ELF-1 (cell line): ENCODE measurements around the gene COL15A1.
A peak's percentile ranks its signal among the peaks of the same experiment; 100 is the strongest.

ENCODE experiments used
- DNase-seq: peaks from one replicate; pipeline ENCODE4 v3.0.0-alpha.2; 2016; ENCODE audit warnings: low read depth, low spot score

The COL15A1 gene

DNA sequence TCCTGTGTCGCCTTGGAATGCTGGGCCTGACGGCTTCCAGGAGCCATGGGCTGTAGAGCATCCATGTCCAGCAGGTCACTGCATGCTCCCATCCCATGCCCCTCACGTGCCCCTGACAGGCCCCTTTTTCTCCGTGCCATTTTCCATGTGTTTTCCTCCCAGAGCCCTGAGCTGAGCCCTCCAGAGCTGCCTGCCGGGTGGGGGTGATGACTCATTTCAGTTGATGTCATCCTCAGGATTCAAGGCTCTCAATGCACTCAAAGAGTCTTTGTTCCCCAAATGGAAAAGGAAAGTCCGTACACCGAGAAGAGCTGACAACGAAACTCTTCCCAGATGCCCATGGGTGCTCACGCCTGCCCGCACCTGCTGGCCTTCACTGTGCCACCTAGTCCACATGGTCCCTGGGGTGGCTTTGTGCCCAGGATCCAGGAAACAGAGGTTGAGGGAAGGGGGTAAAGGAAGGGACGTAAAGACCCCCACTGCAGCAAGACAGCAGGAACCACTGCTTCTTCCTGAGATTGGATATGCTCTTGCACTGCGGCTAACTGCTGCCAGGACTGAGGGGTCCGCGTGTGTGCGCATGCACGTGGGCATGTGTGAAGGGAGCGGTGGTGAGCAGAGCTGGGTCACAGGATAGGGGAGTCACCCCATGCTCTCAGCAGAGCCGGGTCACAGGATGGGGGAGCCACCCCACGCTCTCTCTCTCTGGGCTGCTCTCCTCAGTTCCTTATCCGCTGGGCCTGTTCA, 27.6 kb downstream of the COL15A1 start:
- DNase-seq, result peak; percentile 71

DNA sequence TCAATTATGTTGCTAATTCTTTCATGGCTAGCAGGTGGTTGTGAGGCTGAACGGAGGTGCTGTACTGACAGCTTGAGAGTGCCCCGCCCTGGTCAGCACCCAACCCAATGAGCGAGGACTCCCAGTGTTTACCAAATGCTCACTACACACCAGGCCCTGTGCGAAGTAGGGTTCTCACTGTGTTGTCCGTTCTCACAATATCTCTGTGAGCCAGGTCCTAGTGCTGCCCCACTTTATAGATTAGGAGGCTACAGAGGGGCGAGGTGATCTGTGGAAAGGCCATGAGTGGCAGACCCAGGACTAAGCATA, 28.2 kb downstream of the COL15A1 start:
- no peak for DNase-seq

DNA sequence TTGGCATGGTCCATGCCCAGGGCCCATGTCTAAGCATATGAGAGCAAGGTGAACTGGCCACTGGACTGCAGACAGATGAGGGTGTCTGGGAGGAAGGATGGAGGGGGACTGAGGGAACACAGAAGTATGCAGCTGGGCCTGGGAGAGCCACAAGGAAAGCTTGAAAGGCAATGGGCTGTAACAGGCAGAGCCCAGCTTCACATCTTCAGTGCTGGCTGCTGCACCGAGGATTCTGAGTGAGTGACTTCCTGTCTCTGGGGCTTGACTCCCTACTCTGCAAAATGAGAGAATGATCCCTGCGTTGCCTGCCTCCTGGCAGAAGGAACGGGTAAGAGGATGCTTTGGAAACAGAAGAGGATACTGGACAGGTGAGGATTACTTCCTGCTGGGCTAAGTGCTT, 29.0 kb downstream of the COL15A1 start:
- no peak for DNase-seq

DNA sequence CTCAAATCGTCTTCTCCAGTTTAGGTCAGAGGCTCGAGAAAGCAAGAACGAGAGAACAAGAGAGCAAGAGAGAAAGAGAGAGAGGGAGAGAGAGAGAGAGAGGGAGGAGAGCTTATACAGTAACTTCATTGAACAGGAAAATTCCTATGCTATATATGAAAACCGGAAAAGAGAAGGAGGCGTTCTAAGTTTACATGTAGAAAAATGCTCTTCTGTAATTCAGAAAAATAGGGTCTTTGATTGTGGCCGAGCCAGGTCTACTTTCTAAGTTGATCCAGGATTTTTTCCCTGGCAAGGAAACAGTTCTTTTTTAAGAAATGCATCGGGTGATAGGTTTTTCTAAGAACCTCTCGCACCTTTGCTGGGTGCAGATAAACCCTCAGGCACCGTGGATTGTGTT, 29.5 kb downstream of the COL15A1 start:
- DNase-seq, result no peak

GRCh38 chr9:98973576-98973975, 29.9 kb downstream of the COL15A1 start:
- DNase-seq, result no peak

DNA sequence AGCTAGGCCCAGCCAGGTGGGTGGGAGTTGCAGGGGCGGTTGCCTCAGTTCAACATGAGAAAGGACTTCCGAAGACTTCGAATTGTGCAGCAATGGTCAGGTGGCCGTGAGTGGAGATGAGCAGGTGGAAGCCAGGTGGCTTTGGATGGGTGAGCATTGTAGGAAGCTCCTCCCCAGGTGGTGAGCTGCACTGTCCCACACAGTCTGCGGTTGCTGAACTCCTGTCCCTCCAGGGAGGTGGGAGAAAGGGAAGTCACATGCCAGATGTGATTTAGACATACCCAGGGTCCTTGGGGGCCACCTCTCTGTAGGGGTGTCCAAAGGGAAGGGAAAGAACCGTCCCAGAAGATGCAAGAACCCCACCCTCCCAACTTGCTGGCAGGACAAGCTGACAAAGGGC, 30.4 kb downstream of the COL15A1 start:
- DNase-seq, result no peak

GRCh38 chr9:98974554-98974953, 30.8 kb downstream of the COL15A1 start:
- no peak for DNase-seq

DNA sequence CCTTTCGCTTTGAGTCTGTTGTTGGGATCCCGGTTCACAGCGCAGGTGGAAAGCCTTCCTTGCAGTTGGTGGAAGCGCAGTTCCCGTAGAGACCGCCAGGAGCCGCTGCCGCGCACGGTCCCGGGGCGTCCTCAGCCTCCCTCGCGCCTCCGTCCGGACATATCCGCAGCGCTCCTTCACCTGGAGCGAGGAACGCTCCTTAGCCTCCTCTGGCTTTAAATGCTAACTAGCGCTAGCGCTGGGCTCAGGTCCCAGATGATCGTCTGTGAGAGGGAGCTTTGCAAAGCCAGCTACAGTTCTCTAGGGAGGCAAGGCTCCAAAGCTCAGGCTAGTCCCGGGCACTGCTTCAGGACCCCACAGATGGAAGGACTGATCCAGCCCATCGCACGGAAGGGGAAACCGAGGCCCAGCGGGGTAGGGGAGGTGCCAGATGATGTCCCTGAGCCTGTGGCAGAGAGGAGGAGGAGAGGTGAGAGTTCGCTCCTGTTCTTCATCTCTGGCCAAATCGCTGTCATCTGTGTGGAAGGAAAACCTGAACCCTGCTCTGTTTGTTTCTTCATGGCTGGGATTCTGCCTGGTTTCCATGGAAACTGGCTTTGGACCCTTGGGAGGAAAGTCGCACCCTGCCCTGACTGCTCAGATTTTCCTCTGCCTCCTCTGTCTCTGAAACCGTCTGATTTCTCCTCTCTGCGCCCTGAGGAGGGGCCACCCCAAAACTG, 31.4 kb downstream of the COL15A1 start:
- peak; percentile 93 for DNase-seq

DNA sequence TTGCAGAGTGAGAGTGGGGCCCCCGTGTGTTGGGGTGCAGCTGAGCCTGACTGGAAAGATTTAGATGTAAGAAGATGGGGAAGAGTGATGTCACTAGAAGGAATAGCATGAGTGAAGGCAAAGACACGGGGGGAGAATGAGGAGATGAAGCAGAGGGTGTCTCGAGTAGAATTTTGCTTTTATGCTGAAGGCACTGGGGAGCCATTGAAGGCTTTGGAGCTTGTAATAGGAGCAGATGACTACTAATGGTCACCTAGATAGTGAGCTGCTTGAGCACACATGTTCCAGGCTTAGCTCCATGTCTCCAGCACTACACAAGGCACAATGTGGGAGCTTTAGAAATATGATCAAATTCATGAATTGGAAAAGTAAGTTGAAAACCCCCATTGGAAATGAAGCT, 32.1 kb downstream of the COL15A1 start:
- no peak for DNase-seq

GRCh38 chr9:98977246-98977714, 33.6 kb downstream of the COL15A1 start:
- no peak for DNase-seq

- DNase-seq, result no peak
These were observed 34.1 kb downstream of the COL15A1 start for GRCh38 chr9:98977813-98978212.

DNA sequence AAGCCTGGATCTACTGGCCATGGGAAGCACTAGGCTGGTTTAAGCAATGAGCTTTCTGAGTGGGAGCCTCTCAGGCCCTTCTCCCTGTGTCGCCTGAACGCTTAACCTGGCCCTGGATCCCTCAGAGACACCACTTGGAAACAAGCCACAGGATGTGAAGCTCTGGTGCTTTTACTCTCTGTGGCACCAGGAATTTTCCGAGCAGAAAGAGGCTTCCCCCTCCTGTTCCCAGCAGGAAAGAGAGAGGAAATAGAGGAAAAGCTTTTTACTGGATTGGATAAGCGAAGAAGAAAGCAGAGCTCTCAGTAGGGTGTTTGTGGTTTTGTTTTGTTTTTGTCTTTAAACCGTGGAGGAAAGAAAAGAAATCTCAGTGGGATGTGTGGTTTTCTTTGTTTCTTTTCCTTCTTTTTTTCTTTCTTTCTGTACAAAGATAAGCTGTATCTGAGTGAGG, 34.5 kb downstream of the COL15A1 start:
- peak; percentile 23 for DNase-seq

- DNase-seq, result no peak
These were observed 36.6 kb downstream of the COL15A1 start for GRCh38 chr9:98980291-98980690.

- DNase-seq, result no peak
These were observed 39.9 kb downstream of the COL15A1 start for GRCh38 chr9:98983295-98984268.

GRCh38 chr9:98985596-98985995, 41.9 kb downstream of the COL15A1 start:
- no peak for DNase-seq

- no peak for DNase-seq
These were observed 43.4 kb downstream of the COL15A1 start for GRCh38 chr9:98986866-98987651.

DNA sequence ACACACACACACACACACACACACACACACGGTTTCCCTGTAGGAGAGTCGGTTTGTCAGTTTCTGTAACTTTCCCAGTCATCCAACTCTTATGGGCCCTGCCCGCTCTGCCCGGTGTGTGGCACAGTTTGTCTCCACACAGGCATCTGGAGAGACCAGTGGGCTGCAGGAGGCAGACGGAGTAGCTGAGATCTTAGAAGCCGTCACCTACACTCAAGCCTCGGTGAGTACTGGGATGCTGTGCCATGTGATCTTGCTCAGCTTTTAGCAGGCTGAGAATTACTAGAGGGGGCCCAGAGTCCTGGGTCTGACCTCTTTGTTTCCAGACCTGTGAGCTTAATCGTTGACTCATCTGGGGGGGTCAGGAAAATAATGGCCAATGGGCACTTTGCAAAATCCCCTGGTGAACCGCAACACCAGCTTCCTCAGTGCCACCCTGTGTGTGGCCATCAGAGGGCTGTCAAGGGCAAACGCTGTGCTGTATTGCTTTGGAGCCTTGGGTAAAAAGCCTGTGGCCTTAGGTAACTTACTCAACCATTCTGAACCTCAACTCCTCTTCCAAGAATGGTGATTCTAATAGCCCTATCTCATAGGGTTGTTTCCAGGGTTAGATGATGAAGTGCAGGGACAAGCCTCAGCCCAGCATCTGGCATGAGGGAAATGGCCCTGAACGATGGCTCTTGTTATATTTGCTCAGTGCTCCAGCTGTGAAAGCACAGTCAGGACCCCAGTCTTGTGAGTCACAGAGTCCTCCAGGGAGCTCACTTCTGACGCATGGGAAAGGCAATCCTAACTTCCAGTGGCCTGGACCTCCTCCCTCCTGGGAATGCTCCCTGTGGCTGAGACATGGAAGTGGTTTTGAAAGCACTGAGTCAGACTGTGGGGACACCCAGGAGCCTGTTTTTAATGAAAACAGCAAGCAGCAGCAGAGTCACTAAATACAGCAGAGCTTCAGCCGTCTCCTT, 45.6 kb downstream of the COL15A1 start:
- DNase-seq, result peak; percentile 46

DNA sequence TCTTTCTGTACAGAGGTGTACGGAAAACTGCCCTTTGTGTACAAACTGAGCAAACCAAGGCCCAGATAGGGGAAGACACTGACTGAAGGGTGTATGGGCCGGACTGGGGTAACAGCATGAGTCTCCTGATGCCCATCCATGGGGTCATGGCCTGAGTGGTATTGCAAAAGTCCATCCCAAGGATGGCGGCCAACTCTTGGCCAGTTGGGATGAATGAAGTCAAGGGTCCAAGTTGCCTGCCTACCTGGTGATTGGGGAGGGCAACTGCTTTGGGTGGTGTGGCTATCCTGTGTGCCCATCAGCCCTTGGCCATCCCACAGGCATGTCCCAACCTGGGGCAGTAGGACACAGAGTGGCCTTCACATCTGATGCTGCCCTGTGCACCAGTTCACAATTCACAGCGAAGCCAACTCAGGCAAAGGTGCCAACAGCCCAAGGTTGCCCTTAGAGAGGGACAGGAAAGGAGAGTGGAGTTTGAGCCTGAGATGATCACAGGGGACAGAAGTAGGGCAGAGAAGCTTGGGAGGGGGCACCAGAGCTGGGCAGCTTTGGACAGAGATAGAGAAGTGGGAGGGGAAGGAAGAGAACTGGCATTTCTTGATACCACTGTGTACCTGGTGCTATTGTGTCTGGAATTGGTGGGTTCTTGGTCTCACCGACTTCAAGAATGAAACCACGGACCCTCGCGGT, 46.6 kb downstream of the COL15A1 start:
- DNase-seq, result no peak

DNA sequence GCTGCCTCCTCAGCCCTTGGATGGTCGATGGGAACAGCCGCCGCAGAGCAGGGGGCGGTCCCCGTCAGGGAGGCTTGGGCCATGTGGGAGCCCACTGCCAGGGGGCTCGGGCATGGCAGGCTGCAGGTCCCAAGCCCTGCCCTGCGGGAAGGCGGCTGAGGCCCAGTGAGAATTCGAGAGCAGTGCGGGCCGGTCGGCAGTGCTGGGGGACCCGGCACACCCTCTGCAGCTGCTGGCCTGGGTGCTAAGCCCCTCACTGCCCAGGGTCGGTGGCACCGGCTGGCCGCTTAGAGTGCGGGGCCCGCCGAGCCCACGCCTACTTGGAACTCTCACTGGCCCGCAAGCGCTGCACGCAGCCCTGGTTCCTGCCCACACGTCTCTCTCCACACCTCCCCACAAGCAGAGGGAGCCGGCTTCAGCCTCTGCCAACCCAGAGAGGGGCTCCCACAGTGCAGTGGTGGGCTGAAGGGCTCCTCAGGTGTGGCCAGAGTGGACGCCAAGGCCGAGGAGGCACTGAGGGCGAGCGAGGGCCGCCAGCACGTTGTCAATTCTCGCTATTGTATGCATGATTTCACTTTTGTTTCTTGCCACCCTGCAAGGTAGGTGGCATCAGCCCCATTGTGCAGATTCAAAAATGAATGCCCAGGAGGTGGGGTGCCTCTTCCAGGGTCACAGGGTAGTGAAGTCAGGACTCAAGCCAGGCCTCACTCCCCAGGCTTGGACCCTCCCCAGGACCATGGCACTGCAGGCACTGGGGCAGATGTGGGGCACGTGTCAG, 48.6 kb downstream of the COL15A1 start:
- DNase-seq, result no peak
